Memory B cell (primary cell): ENCODE measurements around the gene GARIN3.

Experiments used
- ATAC-seq: fragments of 150-1000 bp; cut with Tn5 transposase; 2 replicates; pipeline ENCODE4 v1.10.0; 2021; ENCODE audit warnings: low read depth, mild to moderate bottlenecking, moderate library complexity
- DNase-seq, 2 donors: peaks; one replicate each; pipeline ENCODE4 v3.0.0; 2022; ENCODE audit warnings: low spot score in 2 of 2
- H3K27ac Mint-ChIP-seq: one replicate; pipeline ENCODE4 v1.8.0; 2022; ENCODE audit warnings: mild to moderate bottlenecking, moderate library complexity, mixed read lengths
- H3K27me3 Mint-ChIP-seq: one replicate; pipeline ENCODE4 v1.8.0; 2022; ENCODE audit warnings: mixed read lengths
- H3K36me3 Mint-ChIP-seq: one replicate; pipeline ENCODE4 v1.8.0; 2022; ENCODE audit warnings: mild to moderate bottlenecking, mixed read lengths
- H3K4me1 Mint-ChIP-seq: one replicate; pipeline ENCODE4 v1.8.0; 2022; ENCODE audit warnings: mixed read lengths
- H3K4me3 Mint-ChIP-seq: one replicate; pipeline ENCODE4 v1.8.0; 2022; ENCODE audit warnings: mild to moderate bottlenecking, moderate library complexity, mixed read lengths
- H3K9me3 Mint-ChIP-seq: one replicate; pipeline ENCODE4 v1.8.0; 2022; ENCODE audit warnings: mixed read lengths

The GARIN3 gene

GRCh38 chr5:157143127-157143971 lies 22.7 kb downstream of the GARIN3 start:
- Mint-ChIP-seq H3K27me3 (no peaks in the 10 kb centered on the region), H3K27ac (peak overlapping the region; percentile 95), H3K4me3 (peak overlapping the region; percentile 96), H3K4me1 (peaks cover 21% of the 10 kb centered on the region), H3K9me3 (no peaks in the 10 kb centered on the region), H3K36me3 (peaks cover 14% of the 10 kb centered on the region)
- ATAC-seq (peak; percentile 48), DNase-seq (peak in 1 of 2 donors; percentile 35)

GRCh38 chr5:157142317-157143126 lies 23.5 kb downstream of the GARIN3 start, which contains the start of gene MED7:
Gene MED7, minus strand, starts transcription at chr5:157142865. Its CDS starts 3,434 bp downstream, at chr5:157139431.
- Mint-ChIP-seq H3K4me3 (peak within 1 kb of the TSS; percentile 96), H3K4me1 (peaks cover 21% of the 10 kb centered on the region)
- peak; percentile 96 for ATAC-seq

GRCh38 chr5:157137691-157138090 lies 28.4 kb downstream of the GARIN3 start:
- H3K9me3 Mint-ChIP-seq = no peaks in the 10 kb centered on the region
- no peak for ATAC-seq
- no peak for DNase-seq
- H3K4me1 Mint-ChIP-seq = peaks cover 24% of the 10 kb centered on the region
- H3K4me3 Mint-ChIP-seq = no peak overlapping the region
- H3K36me3 Mint-ChIP-seq = peaks cover 15% of the 10 kb centered on the region
- no peaks in the 10 kb centered on the region for H3K27me3 Mint-ChIP-seq
- no peak overlapping the region for H3K27ac Mint-ChIP-seq

More at GRCh38 chr5:157142317-157143126, 23.5 kb downstream of the GARIN3 start, which contains the start of gene MED7:
- Mint-ChIP-seq H3K36me3 (peaks cover 14% of the 10 kb centered on the region), H3K27ac (peak within 1 kb of the TSS; percentile 95), H3K9me3 (no peaks in the 10 kb centered on the region), H3K27me3 (no peaks in the 10 kb centered on the region)
- peak; percentile 75 to 94 for DNase-seq

- ATAC-seq (no peak), DNase-seq (no peak)
- Mint-ChIP-seq H3K27me3 (no peaks in the 10 kb centered on the region), H3K36me3 (peaks cover 2% of the 10 kb centered on the region), H3K4me1 (peaks cover 9% of the 10 kb centered on the region), H3K9me3 (no peaks in the 10 kb centered on the region), H3K4me3 (no peak overlapping the region), H3K27ac (no peak overlapping the region)
These were observed 33.8 kb downstream of the GARIN3 start for GRCh38 chr5:157132281-157132612.

- H3K27ac Mint-ChIP-seq = no peak overlapping the region
- H3K4me3 Mint-ChIP-seq = no peak overlapping the region
- no peaks in the 10 kb centered on the region for H3K27me3 Mint-ChIP-seq
- ATAC-seq (peak; percentile 58), DNase-seq (no peak)
- no peaks in the 10 kb centered on the region for H3K9me3 Mint-ChIP-seq
- peaks cover 6% of the 10 kb centered on the region for H3K4me1 Mint-ChIP-seq
- peaks cover 2% of the 10 kb centered on the region for H3K36me3 Mint-ChIP-seq
These were observed 35.1 kb downstream of the GARIN3 start for GRCh38 chr5:157130925-157131324.

- DNase-seq = no peak
- H3K27ac Mint-ChIP-seq = no peak overlapping the region
- H3K9me3 Mint-ChIP-seq = peaks cover 9% of the 10 kb centered on the region
- no peak overlapping the region for H3K4me3 Mint-ChIP-seq
- H3K4me1 Mint-ChIP-seq = peaks cover under 1% of the 10 kb centered on the region
- ATAC-seq = no peak
- peaks cover 14% of the 10 kb centered on the region for H3K36me3 Mint-ChIP-seq
- H3K27me3 Mint-ChIP-seq = no peaks in the 10 kb centered on the region
These were observed 44.4 kb downstream of the GARIN3 start for GRCh38 chr5:157121709-157122108.

- Mint-ChIP-seq H3K36me3 (peaks cover 14% of the 10 kb centered on the region), H3K27ac (no peak overlapping the region), H3K4me1 (peaks cover 3% of the 10 kb centered on the region), H3K27me3 (no peaks in the 10 kb centered on the region), H3K4me3 (no peak overlapping the region), H3K9me3 (peaks cover 9% of the 10 kb centered on the region)
- ATAC-seq = no peak
- no peak for DNase-seq
These were observed 46.0 kb downstream of the GARIN3 start for GRCh38 chr5:157120102-157120501.

- ATAC-seq (no peak), DNase-seq (no peak)
- Mint-ChIP-seq H3K9me3 (peaks cover 4% of the 10 kb centered on the region), H3K27me3 (no peaks in the 10 kb centered on the region), H3K36me3 (peaks cover 4% of the 10 kb centered on the region), H3K4me3 (no peak overlapping the region), H3K27ac (no peak overlapping the region), H3K4me1 (peaks cover 3% of the 10 kb centered on the region)
These were observed 49.5 kb downstream of the GARIN3 start for GRCh38 chr5:157116483-157116954.

- no peak for ATAC-seq
- Mint-ChIP-seq H3K27me3 (no peaks in the 10 kb centered on the region), H3K4me1 (peaks cover 3% of the 10 kb centered on the region), H3K27ac (no peak overlapping the region), H3K9me3 (no peaks in the 10 kb centered on the region), H3K36me3 (peaks cover 1% of the 10 kb centered on the region), H3K4me3 (no peak overlapping the region)
- DNase-seq = no peak
These were observed 50.6 kb downstream of the GARIN3 start for GRCh38 chr5:157115502-157115901.

- no peak overlapping the region for H3K27ac Mint-ChIP-seq
- H3K36me3 Mint-ChIP-seq = peaks cover 1% of the 10 kb centered on the region
- peaks cover 3% of the 10 kb centered on the region for H3K4me1 Mint-ChIP-seq
- DNase-seq (no peak), ATAC-seq (no peak)
- H3K4me3 Mint-ChIP-seq = no peak overlapping the region
- H3K27me3 Mint-ChIP-seq = no peaks in the 10 kb centered on the region
- H3K9me3 Mint-ChIP-seq = no peaks in the 10 kb centered on the region
These were observed 51.1 kb downstream of the GARIN3 start for GRCh38 chr5:157115012-157115411.

- H3K9me3 Mint-ChIP-seq = no peaks in the 10 kb centered on the region
- DNase-seq = no peak
These were observed 53.1 kb downstream of the GARIN3 start for GRCh38 chr5:157113002-157113401.

More at GRCh38 chr5:157113002-157113401, 53.1 kb downstream of the GARIN3 start:
- Mint-ChIP-seq H3K4me3 (no peak overlapping the region), H3K4me1 (peaks cover 18% of the 10 kb centered on the region), H3K36me3 (no peaks in the 10 kb centered on the region), H3K27ac (no peak overlapping the region), H3K27me3 (no peaks in the 10 kb centered on the region)
- no peak for ATAC-seq
